PC-9 (cell line): ENCODE measurements around the gene EIF3K. TPM values are rescaled to one million over a fixed set of nuclear protein-coding genes. Genes with fewer than 3 reads are reported as not detected.

ENCODE experiments used
- BruUV-seq: library from RNA; stranded (reverse); fragments of 400-500 nt; replicated peaks from 2 replicates; lab custom pipeline; 2021; lab: Mats Ljungman, UMichigan
- CTCF ChIA-PET: fragments of 300-600 bp; sonication (Branson Sonifier 250); formaldehyde crosslinking; loops from one replicate; lab custom pipeline; 2022; ENCODE audit warnings: antibody characterized with exemption; lab: Charles Lee
- POLR2A ChIA-PET: fragments of 300-600 bp; sonication (Branson Sonifier 250); formaldehyde crosslinking; loops from one replicate; lab custom pipeline; 2022; ENCODE audit warnings: antibody characterized with exemption; ENCODE audit not compliant: unreplicated experiment; lab: Charles Lee
- DNase-seq, 2 experiments: peaks; one replicate each; pipeline versions ENCODE4 v3.0.0 to v3.0.0-alpha.2; 2015 to 2022; ENCODE audit warnings: mixed read lengths in 1 of 2
- H2AFZ ChIP-seq: fragments of 200-600 bp; sonication (generic); 2 replicates; pipeline ENCODE4 v1.8.1; 2017; ENCODE audit warnings: antibody characterized with exemption
- H3F3A ChIP-seq: fragments of 200-600 bp; sonication (generic); 2 replicates; pipeline ENCODE4 v1.8.1; 2017; ENCODE audit warnings: antibody characterized with exemption, mild to moderate bottlenecking, low read depth; ENCODE audit not compliant: insufficient read depth
- H3K27ac ChIP-seq: fragments of 200-600 bp; sonication (generic); 2 replicates; pipeline ENCODE4 v1.6.1; 2016; ENCODE audit warnings: mixed run types
- H3K27me3 ChIP-seq: fragments of 200-600 bp; sonication (generic); 2 replicates; pipeline ENCODE4 v1.6.1; 2016; ENCODE audit warnings: low read depth, mixed run types; ENCODE audit not compliant: insufficient read depth
- H3K36me3 ChIP-seq: fragments of 200-600 bp; sonication (generic); 2 replicates; pipeline ENCODE4 v1.6.1; 2016; ENCODE audit warnings: low read depth, mixed run types
- H3K4me1 ChIP-seq: fragments of 200-600 bp; sonication (generic); replicated peaks from 2 replicates; pipeline ENCODE4 v1.6.1; 2016; ENCODE audit warnings: mixed run types; ENCODE audit not compliant: insufficient read depth
- H3K4me2 ChIP-seq: fragments of 200-600 bp; sonication (generic); 2 replicates; pipeline ENCODE4 v1.6.1; 2017; ENCODE audit warnings: mixed run types
- H3K4me3 ChIP-seq: fragments of 200-600 bp; sonication (generic); 2 replicates; pipeline ENCODE4 v1.6.1; 2016; ENCODE audit warnings: mixed run types
- H3K79me2 ChIP-seq: fragments of 200-600 bp; sonication (generic); 2 replicates; pipeline ENCODE4 v1.6.1; 2017; ENCODE audit warnings: low read depth, mixed run types
- H3K9me2 ChIP-seq: fragments of 200-600 bp; sonication (generic); 2 replicates; pipeline ENCODE4 v1.8.1; 2017; ENCODE audit warnings: mild to moderate bottlenecking; ENCODE audit not compliant: insufficient read depth
- H3K9me3 ChIP-seq: fragments of 200-600 bp; sonication (generic); 2 replicates; pipeline ENCODE4 v1.8.1; 2016; ENCODE audit warnings: low read depth; ENCODE audit not compliant: insufficient read depth
- H4K20me1 ChIP-seq: fragments of 200-600 bp; sonication (generic); 2 replicates; pipeline ENCODE4 v1.8.1; 2017; ENCODE audit not compliant: insufficient read depth
- EZH2 ChIP-seq: fragments of 200-600 bp; sonication (generic); IDR thresholded peaks from 2 replicates; pipeline ENCODE4 v1.8.0; 2017; ENCODE audit warnings: antibody characterized with exemption, low read depth
- intact Hi-C: fragments of 100-400 bp; cut with micrococcal nuclease; formaldehyde crosslinking; loops from one replicate; pipeline ENCODE4 v1.10.0; 2022; ENCODE audit not compliant: unreplicated experiment
- total RNA-seq: library from RNA; stranded (reverse); gene quantifications from 2 replicates; pipeline ENCODE4 v1.2.3, GENCODE V29; 2021
- TF ChIP-seq, protein P1 (sequence below): fragments of 200-600 bp; sonication (generic); conservative IDR thresholded peaks from 2 replicates; pipeline ENCODE4 v1.6.1; 2017; ENCODE audit warnings: mixed run types, antibody characterized with exemption, mild to moderate bottlenecking, moderate library complexity

The EIF3K gene
- total RNA-seq, 1 experiment from 2014 or later = 230 TPM

GRCh38 chr19:38663957-38664502 lies 45.0 kb downstream of the EIF3K start:
- TF ChIP-seq EZH2 = no peak
- TF ChIP-seq, protein P1, sequence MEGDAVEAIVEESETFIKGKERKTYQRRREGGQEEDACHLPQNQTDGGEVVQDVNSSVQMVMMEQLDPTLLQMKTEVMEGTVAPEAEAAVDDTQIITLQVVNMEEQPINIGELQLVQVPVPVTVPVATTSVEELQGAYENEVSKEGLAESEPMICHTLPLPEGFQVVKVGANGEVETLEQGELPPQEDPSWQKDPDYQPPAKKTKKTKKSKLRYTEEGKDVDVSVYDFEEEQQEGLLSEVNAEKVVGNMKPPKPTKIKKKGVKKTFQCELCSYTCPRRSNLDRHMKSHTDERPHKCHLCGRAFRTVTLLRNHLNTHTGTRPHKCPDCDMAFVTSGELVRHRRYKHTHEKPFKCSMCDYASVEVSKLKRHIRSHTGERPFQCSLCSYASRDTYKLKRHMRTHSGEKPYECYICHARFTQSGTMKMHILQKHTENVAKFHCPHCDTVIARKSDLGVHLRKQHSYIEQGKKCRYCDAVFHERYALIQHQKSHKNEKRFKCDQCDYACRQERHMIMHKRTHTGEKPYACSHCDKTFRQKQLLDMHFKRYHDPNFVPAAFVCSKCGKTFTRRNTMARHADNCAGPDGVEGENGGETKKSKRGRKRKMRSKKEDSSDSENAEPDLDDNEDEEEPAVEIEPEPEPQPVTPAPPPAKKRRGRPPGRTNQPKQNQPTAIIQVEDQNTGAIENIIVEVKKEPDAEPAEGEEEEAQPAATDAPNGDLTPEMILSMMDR = no peak
- peaks cover 29% of the 10 kb centered on the region; the same call in 1 of the 2 replicates for H3K36me3 ChIP-seq
- no peaks in the 10 kb centered on the region for H3K9me2 ChIP-seq
- peaks cover 70% of the 10 kb centered on the region for H4K20me1 ChIP-seq
- H3K4me3 ChIP-seq = no peak overlapping the region
- H3K27ac ChIP-seq = peak overlapping the region; percentile 66
- intact Hi-C loops = no loop called here
- POLR2A ChIA-PET = interaction anchor here (0.6 kb wide), 1 partner anchor 27 kb away, joined by 18 read pairs; no protein-coding TSS in a partner anchor
- H3K9me3 ChIP-seq = no peaks in the 10 kb centered on the region
- no peak overlapping the region for H2AFZ ChIP-seq
- DNase-seq = no peak
- H3F3A ChIP-seq = peaks cover 96% of the 10 kb centered on the region
- peaks cover 100% of the 10 kb centered on the region for H3K79me2 ChIP-seq
- CTCF ChIA-PET = interaction anchor here (0.6 kb wide), 1 partner anchor 26 kb away, joined by 10 read pairs; no protein-coding TSS in a partner anchor
- peak overlapping the region; percentile 40 for H3K4me2 ChIP-seq
- H3K4me1 ChIP-seq = peaks cover 91% of the 10 kb centered on the region
- H3K27me3 ChIP-seq = no peaks in the 10 kb centered on the region
- no TSS peak for BruUV-seq

GRCh38 chr19:38664503-38665211 lies 45.7 kb downstream of the EIF3K start:
- CTCF ChIA-PET = interaction anchor here (0.6 kb wide), 1 partner anchor 15 kb away, joined by 4 read pairs; no protein-coding TSS in a partner anchor
- H3K4me2 ChIP-seq = peak overlapping the region; percentile 40
- peak overlapping the region; percentile 66 for H3K27ac ChIP-seq
- BruUV-seq = no TSS peak
- DNase-seq = no peak
- intact Hi-C loops = no loop called here
- no peaks in the 10 kb centered on the region for H3K9me2 ChIP-seq
- H3K4me1 ChIP-seq = peaks cover 88% of the 10 kb centered on the region
- H3K27me3 ChIP-seq = no peaks in the 10 kb centered on the region
- peaks cover 76% of the 10 kb centered on the region for H4K20me1 ChIP-seq
- H3K36me3 ChIP-seq = peaks cover 30% of the 10 kb centered on the region
- no peak overlapping the region for H3K4me3 ChIP-seq
- H3K9me3 ChIP-seq = no peaks in the 10 kb centered on the region
- POLR2A ChIA-PET = interaction anchor here (0.5 to 1.0 kb wide), 7 partner anchors 16 to 71 kb away, joined by 3 to 18 read pairs (median 3); no protein-coding TSS in a partner anchor
- no peak for TF ChIP-seq EZH2
- peaks cover 94% of the 10 kb centered on the region for H3F3A ChIP-seq
- H3K79me2 ChIP-seq = peaks cover 100% of the 10 kb centered on the region
- H2AFZ ChIP-seq = no peak overlapping the region

- TF ChIP-seq, protein P1 = no peak
- TF ChIP-seq EZH2 = no peak
- BruUV-seq = TSS peak; percentile 80
- no peaks in the 10 kb centered on the region for H3K27me3 ChIP-seq
- H3F3A ChIP-seq = peaks cover 94% of the 10 kb centered on the region
- no peak for DNase-seq
- peak overlapping the region; percentile 66 for H3K27ac ChIP-seq
- H3K9me2 ChIP-seq = no peaks in the 10 kb centered on the region
- POLR2A ChIA-PET = interaction anchor here (0.5 to 1.0 kb wide), 6 partner anchors 21 to 70 kb away, joined by 3 to 9 read pairs (median 3); no protein-coding TSS in a partner anchor
- peak overlapping the region; percentile 40 for H3K4me2 ChIP-seq
- intact Hi-C loops = no loop called here
- H3K4me3 ChIP-seq = no peak overlapping the region
- CTCF ChIA-PET = no interaction called here
- peaks cover 82% of the 10 kb centered on the region for H3K4me1 ChIP-seq
- H3K9me3 ChIP-seq = no peaks in the 10 kb centered on the region
- no peak overlapping the region for H2AFZ ChIP-seq
- H3K36me3 ChIP-seq = peaks cover 31% of the 10 kb centered on the region
- H4K20me1 ChIP-seq = peaks cover 83% of the 10 kb centered on the region
- H3K79me2 ChIP-seq = peaks cover 100% of the 10 kb centered on the region
These were observed 46.4 kb downstream of the EIF3K start for GRCh38 chr19:38665219-38665931.
